ENCODE results near the gene RBKS. TPM values are rescaled to one million over a fixed set of nuclear protein-coding genes. Genes with fewer than 3 reads are reported as not detected.

Gene RBKS
- total and polyA plus RNA-seq, 5 donors from 2014 or later = 3.7 to 25.3 (median 4.0) TPM

DNA sequence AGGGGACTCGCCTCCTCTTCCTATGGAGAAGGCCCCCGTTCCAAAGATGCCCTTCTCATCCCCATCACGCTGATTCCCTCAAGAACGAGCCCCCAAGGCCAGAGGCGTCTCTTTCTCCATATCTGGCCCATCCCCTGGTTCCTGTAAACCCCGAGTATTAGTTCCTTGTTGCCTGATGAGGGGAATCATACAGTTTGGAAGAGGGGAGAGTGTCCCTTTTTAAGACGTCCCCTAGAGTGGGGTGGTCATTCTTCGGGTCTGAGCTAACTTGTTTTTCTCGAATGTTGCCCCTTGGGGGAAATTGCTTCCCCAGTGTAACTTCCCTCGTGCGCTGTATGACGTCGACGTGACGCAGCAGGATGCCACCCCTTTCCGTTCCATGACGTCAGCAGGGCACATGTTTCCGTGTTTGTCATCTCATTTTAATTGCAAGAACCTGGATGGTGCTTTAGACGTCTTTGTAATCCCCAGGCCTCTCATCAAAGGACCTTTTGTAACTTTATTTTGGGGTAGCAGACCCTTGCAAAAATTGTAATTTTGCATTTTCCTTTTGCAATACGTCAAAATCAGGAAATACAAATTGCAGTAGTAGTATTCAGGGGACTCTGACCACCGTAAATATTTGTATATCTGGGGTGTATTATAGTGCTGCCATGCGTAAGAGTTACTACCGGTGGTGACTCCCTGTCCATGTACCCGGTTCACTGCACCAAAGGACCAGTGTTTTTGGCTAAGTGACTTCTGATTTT lies 911 bp upstream of the RBKS start:
- Histone ChIP-seq H3K27me3 (ENCODE audit: control insufficient read depth, insufficient read depth, low read length) (no peaks in the 10 kb centered on the region), H3K4me3 (ENCODE audit: low read depth, low read length) (peak overlapping the region; percentile 87), H3K36me3 (ENCODE audit: control insufficient read depth, insufficient read depth, low read length) (peaks cover 3% of the 10 kb centered on the region), H3K4me1 (ENCODE audit: control insufficient read depth, insufficient read depth, low read length, poor library complexity, severe bottlenecking) (peaks cover 29% of the 10 kb centered on the region), H3K9me3 (ENCODE audit: control insufficient read depth in 2 of 2, low read length in 2 of 2) (no peaks in the 10 kb centered on the region), H3K27ac (ENCODE audit: insufficient read depth, low read length, poor library complexity, severe bottlenecking) (peak overlapping the region; percentile 99)
- Mint-ChIP-seq H3K36me3 (peaks cover 20% of the 10 kb centered on the region), H3K9me3 (peaks cover 0 to 3% (median 0%) of the 10 kb centered on the region in 7 donors), H3K4me1 (peaks cover 21 to 57% (median 47%) of the 10 kb centered on the region in 4 donors), H3K4me3 (peak overlapping the region; percentile 94 to 98 (median 97)), H3K27ac (peak overlapping the region; percentile 100), H3K27me3 (peaks cover 11% of the 10 kb centered on the region)
- peak; percentile 9 to 13 for ATAC-seq (ENCODE audit: low read depth in 2 of 2)
- peak; percentile 88 to 96 (median 89) for DNase-seq

- Mint-ChIP-seq H3K4me3 (peak overlapping the region; percentile 96 to 98 (median 97)), H3K27ac (peak overlapping the region; percentile 100), H3K9me3 (peaks cover 0 to 3% (median 0%) of the 10 kb centered on the region in 7 donors), H3K27me3 (peaks cover 11% of the 10 kb centered on the region), H3K36me3 (peaks cover 6% of the 10 kb centered on the region), H3K4me1 (peaks cover 21 to 49% (median 44%) of the 10 kb centered on the region in 4 donors)
- no peaks in the 10 kb centered on the region for H3K9me3 ChIP-seq (ENCODE audit: control insufficient read depth in 2 of 2, low read length in 2 of 2)
- H3K27me3 ChIP-seq (ENCODE audit: control insufficient read depth, insufficient read depth, low read length) = no peaks in the 10 kb centered on the region
- peak overlapping the region; percentile 99 for H3K27ac ChIP-seq (ENCODE audit: insufficient read depth, low read length, poor library complexity, severe bottlenecking)
- peak in 1 of 3 donors; percentile 8 for DNase-seq
- H3K36me3 ChIP-seq (ENCODE audit: control insufficient read depth, insufficient read depth, low read length) = no peaks in the 10 kb centered on the region
- ATAC-seq (ENCODE audit: low read depth in 2 of 2) = no peak
- H3K4me3 ChIP-seq (ENCODE audit: low read depth, low read length) = peak overlapping the region; percentile 83
- H3K4me1 ChIP-seq (ENCODE audit: control insufficient read depth, insufficient read depth, low read length, poor library complexity, severe bottlenecking) = peaks cover 29% of the 10 kb centered on the region
Observed at GRCh38 chr2:27889774-27890145, 427 bp downstream of the RBKS start.

- Histone ChIP-seq H3K4me3 (ENCODE audit: low read depth, low read length) (no peak overlapping the region), H3K36me3 (ENCODE audit: control insufficient read depth, insufficient read depth, low read length) (no peaks in the 10 kb centered on the region), H3K4me1 (ENCODE audit: control insufficient read depth, insufficient read depth, low read length, poor library complexity, severe bottlenecking) (peaks cover 29% of the 10 kb centered on the region), H3K27ac (ENCODE audit: insufficient read depth, low read length, poor library complexity, severe bottlenecking) (no peak overlapping the region), H3K9me3 (ENCODE audit: control insufficient read depth in 2 of 2, low read length in 2 of 2) (no peaks in the 10 kb centered on the region), H3K27me3 (ENCODE audit: control insufficient read depth, insufficient read depth, low read length) (no peaks in the 10 kb centered on the region)
- Mint-ChIP-seq H3K4me3 (peak overlapping the region in 2 of 4 donors; percentile 15 to 32), H3K36me3 (no peaks in the 10 kb centered on the region), H3K4me1 (peaks cover 21 to 40% (median 35%) of the 10 kb centered on the region in 4 donors), H3K27me3 (peaks cover 11% of the 10 kb centered on the region), H3K9me3 (peaks cover 0 to 3% (median 0%) of the 10 kb centered on the region in 7 donors), H3K27ac (peak overlapping the region in 2 of 3 donors; percentile 4 to 100)
- ATAC-seq (ENCODE audit: low read depth in 2 of 2) = no peak
- no peak for DNase-seq
Observed at GRCh38 chr2:27888790-27889189, 1.4 kb downstream of the RBKS start.

- Histone ChIP-seq H3K4me1 (ENCODE audit: control insufficient read depth, insufficient read depth, low read length, poor library complexity, severe bottlenecking) (peaks cover 24% of the 10 kb centered on the region), H3K27me3 (ENCODE audit: control insufficient read depth, insufficient read depth, low read length) (no peaks in the 10 kb centered on the region), H3K27ac (ENCODE audit: insufficient read depth, low read length, poor library complexity, severe bottlenecking) (no peak overlapping the region), H3K36me3 (ENCODE audit: control insufficient read depth, insufficient read depth, low read length) (no peaks in the 10 kb centered on the region), H3K9me3 (ENCODE audit: control insufficient read depth in 2 of 2, low read length in 2 of 2) (no peaks in the 10 kb centered on the region), H3K4me3 (ENCODE audit: low read depth, low read length) (no peak overlapping the region)
- Mint-ChIP-seq H3K4me1 (peaks cover 15 to 32% (median 28%) of the 10 kb centered on the region in 4 donors), H3K27me3 (peaks cover 11% of the 10 kb centered on the region), H3K4me3 (peak overlapping the region in 1 of 4 donors; percentile 43), H3K36me3 (no peaks in the 10 kb centered on the region), H3K27ac (no peak overlapping the region), H3K9me3 (peaks cover 0 to 3% (median 0%) of the 10 kb centered on the region in 7 donors)
- DNase-seq = no peak
- ATAC-seq (ENCODE audit: low read depth in 2 of 2) = no peak
Observed at GRCh38 chr2:27887830-27888229, 2.4 kb downstream of the RBKS start.

DNA sequence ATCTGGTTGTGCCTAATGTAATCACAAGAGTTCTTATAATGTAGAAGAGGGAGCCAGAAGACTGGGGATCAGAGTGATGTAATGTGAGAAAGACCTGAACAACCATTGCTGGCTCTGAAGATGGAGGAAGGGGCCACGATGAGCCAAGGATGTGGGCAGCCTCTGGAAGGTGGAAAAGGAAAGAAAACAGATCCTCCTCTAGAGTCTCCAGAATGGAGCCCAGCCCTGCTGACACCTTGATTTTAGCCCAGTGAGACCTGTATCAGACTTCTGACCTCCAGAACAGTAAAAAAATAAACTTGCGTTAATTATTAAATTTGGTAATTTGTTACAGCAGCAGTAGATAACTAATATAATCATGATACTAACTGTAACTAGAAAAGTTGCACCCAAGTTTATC lies 3.1 kb downstream of the RBKS start:
- no peaks in the 10 kb centered on the region for H3K36me3 ChIP-seq (ENCODE audit: control insufficient read depth, insufficient read depth, low read length)
- Mint-ChIP-seq H3K27me3 (peaks cover 11% of the 10 kb centered on the region), H3K9me3 (peaks cover 0 to 5% (median 3%) of the 10 kb centered on the region in 7 donors), H3K4me1 (peaks cover 8 to 27% (median 24%) of the 10 kb centered on the region in 4 donors), H3K27ac (no peak overlapping the region), H3K4me3 (peak overlapping the region in 2 of 4 donors; percentile 8 to 10), H3K36me3 (peaks cover 2% of the 10 kb centered on the region)
- no peaks in the 10 kb centered on the region for H3K27me3 ChIP-seq (ENCODE audit: control insufficient read depth, insufficient read depth, low read length)
- H3K27ac ChIP-seq (ENCODE audit: insufficient read depth, low read length, poor library complexity, severe bottlenecking) = no peak overlapping the region
- H3K4me1 ChIP-seq (ENCODE audit: control insufficient read depth, insufficient read depth, low read length, poor library complexity, severe bottlenecking) = peaks cover 18% of the 10 kb centered on the region
- no peaks in the 10 kb centered on the region for H3K9me3 ChIP-seq (ENCODE audit: control insufficient read depth in 2 of 2, low read length in 2 of 2)
- ATAC-seq (ENCODE audit: low read depth in 2 of 2) (no peak), DNase-seq (no peak)
- H3K4me3 ChIP-seq (ENCODE audit: low read depth, low read length) = no peak overlapping the region

DNA sequence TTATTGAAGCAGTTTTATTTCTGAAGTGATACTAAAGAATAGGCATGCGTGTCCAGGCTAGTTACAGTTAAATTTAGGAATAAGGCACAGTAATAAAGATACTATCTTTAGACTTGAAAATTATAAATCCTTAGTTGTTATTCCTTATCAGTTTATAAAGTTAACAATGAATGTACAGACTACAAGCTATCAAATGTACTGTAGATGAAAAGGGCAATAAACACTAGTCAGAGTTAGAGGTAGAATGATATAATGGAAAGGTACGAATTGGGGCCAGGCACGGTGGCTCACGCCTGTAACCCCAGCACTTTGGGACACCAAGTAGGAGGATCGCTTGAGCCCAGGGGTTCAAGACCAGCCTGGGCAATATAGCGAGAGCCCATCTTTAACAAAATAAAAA lies 3.9 kb downstream of the RBKS start:
- Histone ChIP-seq H3K4me3 (ENCODE audit: low read depth, low read length) (no peak overlapping the region), H3K27ac (ENCODE audit: insufficient read depth, low read length, poor library complexity, severe bottlenecking) (no peak overlapping the region), H3K27me3 (ENCODE audit: control insufficient read depth, insufficient read depth, low read length) (no peaks in the 10 kb centered on the region), H3K4me1 (ENCODE audit: control insufficient read depth, insufficient read depth, low read length, poor library complexity, severe bottlenecking) (peaks cover 10% of the 10 kb centered on the region), H3K36me3 (ENCODE audit: control insufficient read depth, insufficient read depth, low read length) (no peaks in the 10 kb centered on the region), H3K9me3 (ENCODE audit: control insufficient read depth in 2 of 2, low read length in 2 of 2) (no peaks in the 10 kb centered on the region)
- Mint-ChIP-seq H3K36me3 (peaks cover 7% of the 10 kb centered on the region), H3K27me3 (peaks cover 11% of the 10 kb centered on the region), H3K4me3 (no peak overlapping the region), H3K27ac (no peak overlapping the region), H3K9me3 (peaks cover 0 to 5% (median 3%) of the 10 kb centered on the region in 7 donors), H3K4me1 (peaks cover 5 to 25% (median 18%) of the 10 kb centered on the region in 4 donors)
- ATAC-seq (ENCODE audit: low read depth in 2 of 2) (no peak), DNase-seq (no peak)

- H3K4me1 ChIP-seq (ENCODE audit: control insufficient read depth, insufficient read depth, low read length, poor library complexity, severe bottlenecking) = peaks cover 9% of the 10 kb centered on the region
- ATAC-seq (ENCODE audit: low read depth in 2 of 2) (no peak), DNase-seq (no peak)
- Mint-ChIP-seq H3K4me3 (no peak overlapping the region), H3K27ac (no peak overlapping the region), H3K27me3 (peaks cover 5% of the 10 kb centered on the region), H3K4me1 (peaks cover 0 to 19% (median 13%) of the 10 kb centered on the region in 4 donors), H3K9me3 (peaks cover 0 to 5% (median 1%) of the 10 kb centered on the region in 7 donors), H3K36me3 (peaks cover 7% of the 10 kb centered on the region)
- H3K27ac ChIP-seq (ENCODE audit: insufficient read depth, low read length, poor library complexity, severe bottlenecking) = no peak overlapping the region
- H3K4me3 ChIP-seq (ENCODE audit: low read depth, low read length) = no peak overlapping the region
- no peaks in the 10 kb centered on the region for H3K9me3 ChIP-seq (ENCODE audit: control insufficient read depth in 2 of 2, low read length in 2 of 2)
- no peaks in the 10 kb centered on the region for H3K36me3 ChIP-seq (ENCODE audit: control insufficient read depth, insufficient read depth, low read length)
- H3K27me3 ChIP-seq (ENCODE audit: control insufficient read depth, insufficient read depth, low read length) = no peaks in the 10 kb centered on the region
Observed at GRCh38 chr2:27885661-27886060, 4.5 kb downstream of the RBKS start.

Measured in CD4-positive, CD25-positive, alpha-beta regulatory T cell (primary cell).